ENCODE results near the gene DNASE1L1. TPM values are rescaled to one million over a fixed set of nuclear protein-coding genes. Genes with fewer than 3 reads are reported as not detected.

The DNASE1L1 gene
- total RNA-seq, 4 donors from 2014 or later = 21.7 to 41.4 (median 32.1) TPM

DNA sequence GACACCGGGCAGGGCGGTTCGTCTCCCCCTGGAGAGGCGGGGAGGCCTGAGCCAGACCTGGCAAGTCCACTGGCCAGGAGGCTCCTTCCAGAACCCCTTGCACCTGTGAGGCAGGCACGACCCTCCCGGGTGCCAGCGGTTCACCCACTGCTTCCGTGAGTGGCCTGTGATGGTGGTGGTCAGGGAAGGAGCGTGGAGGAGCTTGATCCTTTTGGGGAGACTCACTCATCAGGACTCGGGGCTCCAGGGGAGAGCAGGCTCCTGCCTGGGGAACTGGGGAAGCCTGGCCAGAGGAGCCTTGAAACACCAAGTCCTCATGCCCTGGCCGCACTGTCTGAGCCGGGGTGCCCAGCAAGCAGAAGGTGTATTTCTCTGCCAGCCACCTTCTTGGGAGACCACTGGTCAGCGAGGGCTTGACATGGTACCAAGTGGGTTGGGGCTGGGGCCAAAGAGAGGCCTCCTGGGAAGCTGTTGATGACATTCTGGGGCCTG, 35.7 kb upstream of the DNASE1L1 start:
- H3K27me3 ChIP-seq = no peaks in the 10 kb centered on the region
- H3K36me3 ChIP-seq = peaks cover 0 to 63% (median 5%) of the 10 kb centered on the region in 3 donors
- peaks cover 0 to 35% (median 12%) of the 10 kb centered on the region in 3 donors for H3K4me1 ChIP-seq
- peak overlapping the region; percentile 45 to 75 (median 55) for H3K4me3 ChIP-seq
- TF ChIP-seq, protein P1, sequence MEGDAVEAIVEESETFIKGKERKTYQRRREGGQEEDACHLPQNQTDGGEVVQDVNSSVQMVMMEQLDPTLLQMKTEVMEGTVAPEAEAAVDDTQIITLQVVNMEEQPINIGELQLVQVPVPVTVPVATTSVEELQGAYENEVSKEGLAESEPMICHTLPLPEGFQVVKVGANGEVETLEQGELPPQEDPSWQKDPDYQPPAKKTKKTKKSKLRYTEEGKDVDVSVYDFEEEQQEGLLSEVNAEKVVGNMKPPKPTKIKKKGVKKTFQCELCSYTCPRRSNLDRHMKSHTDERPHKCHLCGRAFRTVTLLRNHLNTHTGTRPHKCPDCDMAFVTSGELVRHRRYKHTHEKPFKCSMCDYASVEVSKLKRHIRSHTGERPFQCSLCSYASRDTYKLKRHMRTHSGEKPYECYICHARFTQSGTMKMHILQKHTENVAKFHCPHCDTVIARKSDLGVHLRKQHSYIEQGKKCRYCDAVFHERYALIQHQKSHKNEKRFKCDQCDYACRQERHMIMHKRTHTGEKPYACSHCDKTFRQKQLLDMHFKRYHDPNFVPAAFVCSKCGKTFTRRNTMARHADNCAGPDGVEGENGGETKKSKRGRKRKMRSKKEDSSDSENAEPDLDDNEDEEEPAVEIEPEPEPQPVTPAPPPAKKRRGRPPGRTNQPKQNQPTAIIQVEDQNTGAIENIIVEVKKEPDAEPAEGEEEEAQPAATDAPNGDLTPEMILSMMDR (IDR thresholded peaks at IDR 0.05) = no peak
- no peak for TF ChIP-seq POLR2A (IDR thresholded peaks at IDR 0.05)
- WGBS, 2 donors = 20 to 79% methylated on average over 1 to 2 of the region's 13 CpGs
- no peaks in the 10 kb centered on the region for H3K9me3 ChIP-seq
- intact Hi-C loops (cut with DNase I) = no loop called here
- peak overlapping the region; percentile 74 to 87 (median 82) for H3K27ac ChIP-seq
- DNase-seq = no peak

DNA sequence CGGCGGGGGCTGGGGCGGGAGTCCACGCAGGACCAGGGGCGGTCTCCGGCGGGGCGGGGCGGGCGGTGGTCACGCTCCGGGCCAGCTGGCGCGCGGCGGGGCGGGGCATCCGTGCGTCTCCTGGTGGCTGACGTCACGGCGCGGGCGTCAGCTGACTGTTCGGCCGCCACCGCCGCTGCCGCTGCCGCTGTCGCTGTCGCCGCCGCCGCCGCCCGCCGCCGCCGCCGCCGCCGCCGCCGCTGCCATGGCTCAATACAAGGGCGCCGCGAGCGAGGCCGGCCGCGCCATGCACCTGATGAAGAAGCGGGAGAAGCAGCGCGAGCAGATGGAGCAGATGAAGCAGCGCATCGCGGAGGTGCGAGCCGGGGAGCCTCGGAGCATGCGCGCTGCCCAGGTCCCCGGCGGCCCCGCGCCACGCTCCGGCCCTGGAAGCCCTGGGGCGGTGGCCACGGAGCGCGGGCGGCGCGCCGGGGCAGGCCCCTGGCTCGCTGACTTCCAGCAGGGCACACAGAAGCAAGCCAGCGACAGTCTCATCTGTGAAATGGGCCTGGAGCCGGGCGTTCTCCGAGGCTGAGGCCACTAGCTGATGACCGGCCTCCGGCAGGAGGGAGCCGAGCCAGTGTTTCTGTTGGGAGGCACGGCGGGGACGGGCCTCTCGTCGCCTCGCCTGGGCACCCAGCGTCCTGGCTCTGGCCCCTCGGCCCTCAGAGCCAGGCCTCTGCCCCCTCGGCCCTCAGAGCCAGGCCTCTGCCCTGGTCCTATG, 35.1 kb upstream of the DNASE1L1 start, which contains the start of gene FAM50A:
FAM50A (plus strand) TSS at position 150 of the 763 bp plus-strand sequence; CDS start at position 245, 95 bp downstream.
- DNase-seq = no peak

DNA sequence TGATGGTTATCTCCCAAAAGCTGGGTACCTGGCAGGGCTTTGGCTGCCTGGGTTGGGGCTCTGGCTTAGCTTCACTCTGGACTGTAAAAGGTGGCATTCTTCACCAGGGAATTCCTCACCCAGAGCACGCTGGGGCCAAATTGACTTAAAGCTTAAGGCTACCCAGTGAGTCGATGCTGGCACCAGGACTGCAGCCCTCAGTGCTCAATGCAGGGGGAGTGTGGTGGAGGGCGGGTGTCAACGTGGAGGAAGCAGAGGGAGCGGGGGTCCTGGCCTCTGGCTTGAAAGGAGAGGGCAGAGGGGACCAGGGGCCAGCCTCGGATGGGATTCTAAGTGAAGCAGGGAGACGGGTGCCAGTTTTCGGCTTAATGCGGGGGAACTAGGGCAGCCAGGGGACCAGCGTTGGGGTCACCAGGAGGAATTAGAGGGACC, 34.4 kb upstream of the DNASE1L1 start:
- WGBS, 2 donors = 27 to 31% methylated on average over 3 to 9 of the region's 10 CpGs
- peak overlapping the region; percentile 76 to 87 (median 87) for H3K27ac ChIP-seq

More for the DNA sequence above, 35.1 kb upstream of the DNASE1L1 start, which contains the start of gene FAM50A:
- H3K36me3 ChIP-seq = peaks cover 0 to 63% (median 5%) of the 10 kb centered on the region in 3 donors
- peak in 1 of 4 donors; percentile 26 for TF ChIP-seq POLR2A (IDR thresholded peaks at IDR 0.05)
- TF ChIP-seq, protein P1 (IDR thresholded peaks at IDR 0.05) = peak in 2 of 6 experiments; percentile 9 to 26
- peaks cover 0 to 36% (median 12%) of the 10 kb centered on the region in 3 donors for H3K4me1 ChIP-seq
- peak within 1 kb of the TSS; percentile 45 to 75 (median 55) for H3K4me3 ChIP-seq
- intact Hi-C loops (cut with DNase I) = no loop called here
- H3K27me3 ChIP-seq = no peaks in the 10 kb centered on the region
- H3K27ac ChIP-seq = peak within 1 kb of the TSS; percentile 76 to 87 (median 87)
- H3K9me3 ChIP-seq = no peaks in the 10 kb centered on the region
- 0% methylated on average over 2 of the region's 94 CpGs; no CpG with 5 or more reads in 1 of the 2 donors for WGBS, 2 donors

DNA sequence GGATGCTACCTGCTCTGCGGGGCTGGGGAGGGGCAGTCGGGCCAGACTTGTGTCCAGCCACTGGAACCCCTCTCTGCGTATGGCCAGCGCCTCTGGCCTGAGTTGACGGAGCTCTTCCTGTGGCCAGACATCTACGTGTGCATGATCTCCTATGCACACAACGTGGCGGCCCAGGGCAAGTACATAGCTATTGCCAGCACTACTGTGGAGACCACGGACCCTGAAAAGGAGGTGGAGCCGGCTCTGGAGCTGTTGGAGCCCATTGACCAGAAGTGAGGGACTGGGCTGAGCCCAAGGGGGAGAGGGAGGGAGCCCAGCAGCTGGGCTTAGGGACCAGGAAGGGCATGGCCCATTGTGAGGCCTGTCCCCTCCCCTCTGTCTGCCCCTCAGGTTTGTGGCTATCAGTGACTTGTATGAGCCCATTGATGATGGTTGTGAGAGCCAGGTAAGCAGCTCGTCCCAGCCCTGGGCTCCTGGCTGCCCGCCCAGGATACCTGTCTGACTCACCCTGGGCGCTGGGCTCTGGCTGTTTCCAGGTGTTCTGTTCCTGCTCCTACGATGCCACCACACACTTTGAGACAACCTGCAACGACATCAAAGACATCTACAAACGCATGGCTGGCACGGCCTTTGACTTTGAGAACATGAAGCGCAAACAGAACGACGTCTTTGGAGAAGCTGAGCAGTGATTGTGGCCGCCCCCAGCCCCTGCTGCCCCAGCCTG, 33.1 kb upstream of the DNASE1L1 start:
- TF ChIP-seq, protein P1 (IDR thresholded peaks at IDR 0.05) = no peak
- TF ChIP-seq POLR2A (IDR thresholded peaks at IDR 0.05) = no peak
- DNase-seq = no peak
- 51 to 70% methylated on average over 5 to 6 of the region's 21 CpGs for WGBS, 2 donors
- peak overlapping the region in 3 of 4 donors; percentile 29 to 87 (median 37) for H3K27ac ChIP-seq
- no peak overlapping the region for H3K4me3 ChIP-seq
- peaks cover 0 to 50% (median 5%) of the 10 kb centered on the region in 3 donors for H3K36me3 ChIP-seq
- intact Hi-C loops (cut with DNase I) = no loop called here
- peaks cover 7 to 55% (median 18%) of the 10 kb centered on the region in 3 donors for H3K4me1 ChIP-seq
- H3K27me3 ChIP-seq = no peaks in the 10 kb centered on the region
- H3K9me3 ChIP-seq = no peaks in the 10 kb centered on the region

More for the DNA sequence above, 34.4 kb upstream of the DNASE1L1 start:
- peaks cover 3 to 43% (median 13%) of the 10 kb centered on the region in 3 donors for H3K4me1 ChIP-seq
- TF ChIP-seq, protein P1 (IDR thresholded peaks at IDR 0.05) = no peak
- TF ChIP-seq POLR2A (IDR thresholded peaks at IDR 0.05) = no peak
- DNase-seq = no peak
- intact Hi-C loops (cut with DNase I) = no loop called here
- peaks cover 0 to 63% (median 5%) of the 10 kb centered on the region in 3 donors for H3K36me3 ChIP-seq
- no peaks in the 10 kb centered on the region for H3K27me3 ChIP-seq
- no peaks in the 10 kb centered on the region for H3K9me3 ChIP-seq
- peak overlapping the region in 3 of 4 donors; percentile 51 to 75 (median 59) for H3K4me3 ChIP-seq

All from esophagus squamous epithelium (tissue), 5 donors.